Stomach (tissue), 9 donors: ENCODE measurements around the gene RNF182. TPM values are rescaled to one million over a fixed set of nuclear protein-coding genes. Genes with fewer than 3 reads are reported as not detected.

Source experiments
- DNase-seq, 2 donors: peaks; one replicate each; pipeline versions ENCODE4 v3.0.0 to v3.0.0-alpha.2; 2013 to 2019
- H3K27ac ChIP-seq, 5 donors: fragments of 200-600 bp in 4 of 5; sonication (generic) in 4 of 5; one replicate each; pipeline ENCODE4 v1.5.1; 2013 to 2019; ENCODE audit warnings: mild to moderate bottlenecking in 1 of 5, moderate library complexity in 1 of 5
- H3K27me3 ChIP-seq, 3 donors: fragments of 200-600 bp; sonication (generic); one replicate each; pipeline ENCODE4 v1.5.1; 2017 to 2019; ENCODE audit warnings: mixed run types in 1 of 3
- H3K36me3 ChIP-seq, 4 donors: fragments of 200-600 bp; sonication (generic); 1 replicate in 3 of 4; 2 replicates in 1 of 4; pipeline ENCODE4 v1.5.1; 2016 to 2019
- H3K4me1 ChIP-seq, 4 donors: fragments of 200-600 bp; sonication (generic); one replicate each; pipeline ENCODE4 v1.5.1; 2016 to 2019
- H3K4me3 ChIP-seq, 4 donors: fragments of 200-600 bp; sonication (generic) in 3 of 4; one replicate each; pipeline ENCODE4 v1.5.1; 2016 to 2019; ENCODE audit warnings: mild to moderate bottlenecking in 1 of 4
- H3K9me3 ChIP-seq, 4 donors: fragments of 200-600 bp; sonication (generic); one replicate each; pipeline ENCODE4 v1.5.1; 2016 to 2019
- CTCF ChIP-seq, 7 experiments: fragments of 450-650 bp in 4 of 7; fragments of 200-600 bp in 3 of 7; sonication (generic) in 3 of 7; IDR thresholded peaks; one replicate each; pipeline ENCODE4 v1.5.1; 2016 to 2019; ENCODE audit warnings: antibody characterized with exemption in 7 of 7, control low read depth in 2 of 7, mild to moderate bottlenecking in 1 of 7
- EP300 ChIP-seq: sonication (generic); formaldehyde crosslinking; IDR thresholded peaks from one replicate; pipeline ENCODE4 v1.6.1; 2017; ENCODE audit warnings: antibody characterized with exemption
- POLR2A ChIP-seq, 4 donors: fragments of 450-650 bp; IDR thresholded peaks; one replicate each; pipeline ENCODE4 v1.6.1; 2016; ENCODE audit warnings: antibody characterized with exemption in 4 of 4, control low read depth in 2 of 4, mild to moderate bottlenecking in 1 of 4, moderate library complexity in 1 of 4
- POLR2AphosphoS5 ChIP-seq, 3 donors: sonication (generic); formaldehyde crosslinking; IDR thresholded peaks; one replicate each; pipeline ENCODE4 v1.6.1; 2016; ENCODE audit warnings: antibody characterized with exemption in 3 of 3
- WGBS, 5 donors: extraction: QIAGEN DNeasy Blood & Tissue Kit in 3 of 5; methylation state at CpG; one replicate each; pipeline versions ENCODE4 v1.1.5 to v1.1.7; 2013 to 2018; 5-methylcytosine and 5-hydroxymethylcytosine counted together
- intact Hi-C: fragments of 100-400 bp; cut with DNase I; formaldehyde crosslinking; loops from one replicate; pipeline ENCODE4 v1.15.1; 2023; ENCODE audit warnings: low total_unique reads
- polyA plus RNA-seq, 3 donors: library from polyadenylated mRNA; stranded (reverse); fragments of 200-250 nt; gene quantifications; one replicate each; pipeline ENCODE4 v1.2.3, GENCODE V29; 2013
- total RNA-seq, 5 donors: library from RNA; depleted of rRNA; stranded (reverse); fragments of >200 nt; gene quantifications; one replicate each; pipeline versions ENCODE4 v1.1.0 to v1.2.3, GENCODE V29; 2014 to 2016
- donor health status: healthy with polysubstance abuse.
- donor health status: Bipolar disorder and iron deficiency.
- donor health status: healthy.

RNF182 gene
- total and polyA plus RNA-seq, 8 donors = 0.10 to 0.18 TPM; not detected in 6

- Histone ChIP-seq H3K9me3 (no peaks in the 10 kb centered on the region), H3K4me3 (no peak overlapping the region), H3K27me3 (no peaks in the 10 kb centered on the region), H3K36me3 (no peaks in the 10 kb centered on the region), H3K27ac (no peak overlapping the region), H3K4me1 (no peaks in the 10 kb centered on the region)
- no peak for DNase-seq
- intact Hi-C loops = no loop called here
- no peak for TF ChIP-seq CTCF (IDR thresholded peaks at IDR 0.05)
- TF ChIP-seq POLR2A (IDR thresholded peaks at IDR 0.05) = no peak
- no peak for TF ChIP-seq EP300
- TF ChIP-seq POLR2AphosphoS5 (IDR thresholded peaks at IDR 0.05) = no peak
Observed at GRCh38 chr6:13883966-13884365, 40.8 kb upstream of the RNF182 start.

GRCh38 chr6:13884397-13884796 lies 40.4 kb upstream of the RNF182 start:
- intact Hi-C loops = no loop called here
- Histone ChIP-seq H3K9me3 (no peaks in the 10 kb centered on the region), H3K27me3 (no peaks in the 10 kb centered on the region), H3K27ac (no peak overlapping the region), H3K36me3 (no peaks in the 10 kb centered on the region), H3K4me3 (no peak overlapping the region), H3K4me1 (no peaks in the 10 kb centered on the region)
- 74 to 79% (median 77%) methylated on average over 5 of the region's 5 CpGs for WGBS, 5 donors
- no peak for DNase-seq
- no peak for TF ChIP-seq POLR2AphosphoS5 (IDR thresholded peaks at IDR 0.05)
- no peak for TF ChIP-seq CTCF (IDR thresholded peaks at IDR 0.05)
- TF ChIP-seq POLR2A (IDR thresholded peaks at IDR 0.05) = no peak
- no peak for TF ChIP-seq EP300

GRCh38 chr6:13885601-13886000 lies 39.2 kb upstream of the RNF182 start:
- TF ChIP-seq POLR2AphosphoS5 (IDR thresholded peaks at IDR 0.05) = no peak
- TF ChIP-seq POLR2A (IDR thresholded peaks at IDR 0.05) = no peak
- no peak for DNase-seq
- no peaks in the 10 kb centered on the region for H3K27me3 ChIP-seq
- H3K36me3 ChIP-seq = no peaks in the 10 kb centered on the region
- H3K4me3 ChIP-seq = no peak overlapping the region
- intact Hi-C loops = no loop called here
- no peaks in the 10 kb centered on the region for H3K9me3 ChIP-seq
- no peaks in the 10 kb centered on the region for H3K4me1 ChIP-seq
- H3K27ac ChIP-seq = no peak overlapping the region
- 38 to 66% (median 49%) methylated on average over 2 of the region's 2 CpGs for WGBS, 5 donors

- no peak for TF ChIP-seq POLR2A (IDR thresholded peaks at IDR 0.05)
- TF ChIP-seq POLR2AphosphoS5 (IDR thresholded peaks at IDR 0.05) = no peak
- no peak for TF ChIP-seq CTCF (IDR thresholded peaks at IDR 0.05)
- TF ChIP-seq EP300 = no peak
- Histone ChIP-seq H3K27ac (no peak overlapping the region), H3K4me3 (no peak overlapping the region), H3K27me3 (no peaks in the 10 kb centered on the region), H3K4me1 (no peaks in the 10 kb centered on the region), H3K36me3 (no peaks in the 10 kb centered on the region), H3K9me3 (no peaks in the 10 kb centered on the region)
- DNase-seq = no peak
- 89 to 95% (median 94%) methylated on average over 3 of the region's 3 CpGs for WGBS, 5 donors
- intact Hi-C loops = no loop called here
Observed at GRCh38 chr6:13886949-13887348, 37.8 kb upstream of the RNF182 start.

GRCh38 chr6:13892017-13892645 lies 32.6 kb upstream of the RNF182 start:
- Histone ChIP-seq H3K4me1 (no peaks in the 10 kb centered on the region), H3K27ac (no peak overlapping the region), H3K9me3 (no peaks in the 10 kb centered on the region), H3K4me3 (no peak overlapping the region), H3K36me3 (no peaks in the 10 kb centered on the region), H3K27me3 (peaks cover 0 to 11% (median 0%) of the 10 kb centered on the region in 3 donors)
- no peak for DNase-seq
- WGBS, 5 donors = 82 to 98% (median 90%) methylated on average over 2 of the region's 2 CpGs
- intact Hi-C loops = no loop called here
- TF ChIP-seq EP300 = no peak
- TF ChIP-seq CTCF (IDR thresholded peaks at IDR 0.05) = no peak
- no peak for TF ChIP-seq POLR2AphosphoS5 (IDR thresholded peaks at IDR 0.05)
- TF ChIP-seq POLR2A (IDR thresholded peaks at IDR 0.05) = no peak
